Measurements from ENCODE around the gene ATOH8.
"Not testable (repeated sequence)": the region's sequence is repeated elsewhere in the genome, so short reads cannot be mapped to it uniquely, and the experiment has no call there.

ATOH8 gene

GRCh38 chr2:85827879-85828569, 74.2 kb downstream of the ATOH8 start:
- no peak for DNase-seq (ENCODE audit: low spot score)

GRCh38 chr2:85828725-85829124, 74.9 kb downstream of the ATOH8 start:
- no peak for DNase-seq (ENCODE audit: low spot score)

- not testable (repeated sequence) for DNase-seq (ENCODE audit: low spot score)
These were observed 75.6 kb downstream of the ATOH8 start for GRCh38 chr2:85829394-85829793.

GRCh38 chr2:85830645-85831044, 76.9 kb downstream of the ATOH8 start:
- DNase-seq (ENCODE audit: low spot score): no peak

- no peak for DNase-seq (ENCODE audit: low spot score)
These were observed 77.9 kb downstream of the ATOH8 start for GRCh38 chr2:85831735-85832134.

- DNase-seq (ENCODE audit: low spot score): no peak
These were observed 80.7 kb downstream of the ATOH8 start for GRCh38 chr2:85834466-85834865.
